Measurements from ENCODE around the gene DHX30.

- TF ChIP-seq CTCF (IDR thresholded peaks at IDR 0.05; ENCODE audit: low read length), result no peak
- no peak for TF ChIP-seq EZH2 (IDR thresholded peaks at IDR 0.05; ENCODE audit: borderline replicate concordance, low read length)
Measured at GRCh38 chr3:47849186-47849698, 46.3 kb downstream of the DHX30 start.
